Dedifferentiated amniotic fluid mesenchymal stem cell (primary cell): Measurements from ENCODE around the gene NEUROD4.
"Not testable (repeated sequence)": the region's sequence is repeated elsewhere in the genome, so short reads cannot be mapped to it uniquely, and the experiment has no call there.

Experiments used
- DNase-seq: peaks from one replicate; pipeline ENCODE4 v3.0.0-alpha.2; 2016; ENCODE audit errors: extremely low spot score

Gene NEUROD4

GRCh38 chr12:55019784-55020183 lies at the start of gene NEUROD4:
NEUROD4 (plus strand) TSS chr12:55019974; CDS start chr12:55026440, 6,466 bp downstream.
- DNase-seq = peak; percentile 47

GRCh38 chr12:54970741-54971140 lies 49.0 kb upstream of the NEUROD4 start:
- DNase-seq = no peak

GRCh38 chr12:54973556-54973955 lies 46.2 kb upstream of the NEUROD4 start:
- DNase-seq = no peak

GRCh38 chr12:54974279-54974678 lies 45.5 kb upstream of the NEUROD4 start:
- no peak for DNase-seq

- no peak for DNase-seq
These were observed 44.5 kb upstream of the NEUROD4 start for GRCh38 chr12:54975272-54975671.

- no peak for DNase-seq
These were observed 43.9 kb upstream of the NEUROD4 start for GRCh38 chr12:54975875-54976274.

- peak; percentile 60 for DNase-seq
These were observed 42.6 kb upstream of the NEUROD4 start for GRCh38 chr12:54977155-54977554.

GRCh38 chr12:54977857-54978256 lies 41.9 kb upstream of the NEUROD4 start:
- no peak for DNase-seq

GRCh38 chr12:54980341-54980740 lies 39.4 kb upstream of the NEUROD4 start:
- DNase-seq = no peak

GRCh38 chr12:54981796-54982195 lies 38.0 kb upstream of the NEUROD4 start:
- no peak for DNase-seq

- no peak for DNase-seq
These were observed 36.2 kb upstream of the NEUROD4 start for GRCh38 chr12:54983536-54984101.

- no peak for DNase-seq
These were observed 35.0 kb upstream of the NEUROD4 start, which contains the start of gene TESPA1 for GRCh38 chr12:54984658-54985376. TESPA1 (minus strand) TSS chr12:54984762; CDS start chr12:54974562, 10,200 bp downstream.

- not testable (repeated sequence) for DNase-seq
These were observed 33.0 kb upstream of the NEUROD4 start for GRCh38 chr12:54986773-54987172.

- DNase-seq = no peak
These were observed 32.1 kb upstream of the NEUROD4 start for GRCh38 chr12:54987611-54988231.

GRCh38 chr12:54988402-54989054 lies 31.2 kb upstream of the NEUROD4 start:
- DNase-seq = no peak

GRCh38 chr12:54989829-54990228 lies 29.9 kb upstream of the NEUROD4 start:
- DNase-seq = no peak

GRCh38 chr12:54991161-54991990 lies 28.4 kb upstream of the NEUROD4 start:
- DNase-seq = no peak

GRCh38 chr12:54991991-54992375 lies 27.8 kb upstream of the NEUROD4 start:
- no peak for DNase-seq

GRCh38 chr12:54993181-54993835 lies 26.5 kb upstream of the NEUROD4 start:
- DNase-seq = peak; percentile 57

- no peak for DNase-seq
These were observed 23.6 kb upstream of the NEUROD4 start for GRCh38 chr12:54996205-54996604.

GRCh38 chr12:54997929-54998522 lies 21.7 kb upstream of the NEUROD4 start:
- no peak for DNase-seq
